ENCODE results near the gene DYNC2H1.

- TF ChIP-seq POLR2A (IDR thresholded peaks at IDR 0.05) (no peak), CTCF (IDR thresholded peaks at IDR 0.05) (no peak)
Measured at GRCh38 chr11:103294516-103294915, 185.3 kb downstream of the DYNC2H1 start.

All from sigmoid colon (tissue), 3 donors.